ENCODE measurements around the gene AP2M1.

GRCh38 chr3:184184546-184185230 is 10.0 kb downstream of the AP2M1 start:
- no peak for TF ChIP-seq CTCF (conservative IDR thresholded peaks at IDR 0.05; ENCODE audit: low read length)
- no peak for TF ChIP-seq EZH2phosphoT487 (IDR thresholded peaks at IDR 0.05; ENCODE audit: borderline replicate concordance, low read depth, low read length)
